ENCODE results near the gene KIF1A. TPM values are rescaled to one million over a fixed set of nuclear protein-coding genes. Genes with fewer than 3 reads are reported as not detected.

KIF1A gene
- total RNA-seq, 1 experiment from 2014 or later = 1.2 TPM

DNA sequence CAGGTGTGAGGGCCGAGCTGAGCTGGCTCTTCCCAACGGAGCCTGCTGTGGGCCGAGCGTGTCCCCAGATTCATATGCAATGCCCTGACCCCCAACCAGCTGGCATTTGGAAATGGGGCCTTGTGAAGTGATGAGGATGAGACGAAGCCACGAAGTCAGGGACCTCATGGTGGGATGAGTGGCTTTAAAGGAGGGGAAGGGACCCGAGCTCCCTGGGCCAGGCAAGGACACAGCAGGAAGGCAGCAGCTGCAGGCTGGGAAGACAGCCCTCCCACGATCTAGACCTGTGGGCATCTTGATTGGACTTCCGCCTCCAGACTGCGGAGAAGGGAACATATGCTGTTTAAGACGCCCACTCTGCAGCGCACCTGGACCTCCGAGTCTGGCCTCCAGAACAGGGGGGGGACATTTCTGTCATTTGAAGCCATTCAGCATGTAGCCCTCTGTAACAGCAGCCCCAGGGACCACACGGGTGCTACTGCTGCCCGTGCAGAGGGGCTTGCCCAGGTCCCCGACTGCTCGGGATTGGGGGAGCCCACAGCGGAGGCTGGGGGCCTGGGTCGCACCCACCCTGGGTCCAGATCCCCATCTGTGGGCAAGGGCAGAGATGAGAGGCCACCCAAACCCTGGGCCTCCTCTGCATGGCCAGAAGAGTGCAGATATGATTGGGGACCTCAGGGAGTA lies 27.2 kb downstream of the KIF1A start:
- no peak for DNase-seq (ENCODE audit: low read depth)
- in situ Hi-C loops (cut with HindIII; ENCODE audit: low pct_unique_long_range_greater_than_20kb, low sequenced_read_pairs) = no loop called here

DNA sequence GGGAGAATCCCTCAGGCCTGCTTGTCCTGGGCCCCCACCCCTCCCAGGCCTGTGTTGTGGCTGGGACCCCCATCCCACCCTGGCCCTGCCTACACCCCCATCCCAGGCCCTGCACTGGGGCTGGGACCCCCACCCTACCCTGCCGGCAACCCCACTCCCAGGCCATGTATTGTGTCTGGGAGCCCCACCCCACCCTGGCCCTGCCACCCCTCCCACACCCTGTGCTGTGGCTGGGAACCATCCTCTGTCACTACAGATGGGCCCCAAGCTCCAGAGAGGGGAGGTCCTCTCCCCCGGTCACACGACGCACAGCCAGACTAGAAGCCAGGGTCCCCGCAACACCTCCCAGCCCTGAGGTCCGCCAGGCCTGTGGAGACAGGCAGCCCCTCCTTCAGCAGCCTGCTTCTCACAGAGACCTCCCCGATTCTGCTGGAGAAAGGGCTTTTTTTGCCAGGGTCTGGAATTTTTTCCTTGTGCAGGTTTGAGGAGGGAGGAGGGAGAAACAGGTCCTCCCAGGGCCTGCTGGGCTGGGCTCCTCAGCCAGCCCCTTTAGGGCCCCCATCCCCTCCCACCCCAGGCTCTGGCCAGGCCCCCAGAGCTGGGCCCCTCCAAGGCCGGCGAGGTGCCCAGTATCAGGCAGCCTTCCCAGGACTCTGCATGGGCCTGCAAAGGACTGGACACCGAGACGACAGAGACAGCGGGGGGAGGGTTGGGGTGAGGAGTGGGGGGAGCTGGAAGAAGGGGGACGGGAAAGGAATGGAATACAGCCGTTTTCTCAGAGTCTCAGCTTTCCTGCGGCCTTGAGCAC lies 28.0 kb downstream of the KIF1A start:
- in situ Hi-C loops (cut with HindIII; ENCODE audit: low pct_unique_long_range_greater_than_20kb, low sequenced_read_pairs) = no loop called here
- no peak for DNase-seq (ENCODE audit: low read depth)

DNA sequence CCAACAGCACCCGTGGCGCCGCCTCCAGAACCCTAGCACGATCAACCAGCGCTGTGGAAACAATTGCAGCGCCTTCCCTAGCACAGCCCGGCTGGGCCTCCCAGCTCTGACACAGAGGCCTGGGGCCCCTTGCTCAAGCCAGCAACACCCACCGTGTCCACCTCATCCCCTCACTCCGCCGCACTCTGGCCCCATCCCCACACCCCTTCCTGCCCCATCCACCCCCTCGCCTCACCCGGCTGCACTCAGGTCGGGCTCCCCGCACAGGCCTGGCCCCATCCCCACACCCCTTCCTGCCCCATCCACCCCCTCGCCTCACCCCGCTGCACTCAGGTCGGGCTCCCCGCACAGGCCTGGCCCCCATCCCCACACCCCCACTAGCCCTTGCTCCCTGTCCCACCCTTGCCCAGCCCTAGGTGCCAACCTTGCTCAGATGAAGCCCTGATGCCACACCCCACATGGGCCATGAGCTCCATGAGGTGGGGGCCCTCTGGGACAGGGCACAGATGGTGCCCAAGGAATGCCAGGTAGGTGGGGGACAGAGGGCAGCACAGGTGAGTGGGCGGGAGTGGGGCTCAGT lies 28.7 kb downstream of the KIF1A start:
- in situ Hi-C loops (cut with HindIII; ENCODE audit: low pct_unique_long_range_greater_than_20kb, low sequenced_read_pairs) = no loop called here
- DNase-seq (ENCODE audit: low read depth) = no peak

DNA sequence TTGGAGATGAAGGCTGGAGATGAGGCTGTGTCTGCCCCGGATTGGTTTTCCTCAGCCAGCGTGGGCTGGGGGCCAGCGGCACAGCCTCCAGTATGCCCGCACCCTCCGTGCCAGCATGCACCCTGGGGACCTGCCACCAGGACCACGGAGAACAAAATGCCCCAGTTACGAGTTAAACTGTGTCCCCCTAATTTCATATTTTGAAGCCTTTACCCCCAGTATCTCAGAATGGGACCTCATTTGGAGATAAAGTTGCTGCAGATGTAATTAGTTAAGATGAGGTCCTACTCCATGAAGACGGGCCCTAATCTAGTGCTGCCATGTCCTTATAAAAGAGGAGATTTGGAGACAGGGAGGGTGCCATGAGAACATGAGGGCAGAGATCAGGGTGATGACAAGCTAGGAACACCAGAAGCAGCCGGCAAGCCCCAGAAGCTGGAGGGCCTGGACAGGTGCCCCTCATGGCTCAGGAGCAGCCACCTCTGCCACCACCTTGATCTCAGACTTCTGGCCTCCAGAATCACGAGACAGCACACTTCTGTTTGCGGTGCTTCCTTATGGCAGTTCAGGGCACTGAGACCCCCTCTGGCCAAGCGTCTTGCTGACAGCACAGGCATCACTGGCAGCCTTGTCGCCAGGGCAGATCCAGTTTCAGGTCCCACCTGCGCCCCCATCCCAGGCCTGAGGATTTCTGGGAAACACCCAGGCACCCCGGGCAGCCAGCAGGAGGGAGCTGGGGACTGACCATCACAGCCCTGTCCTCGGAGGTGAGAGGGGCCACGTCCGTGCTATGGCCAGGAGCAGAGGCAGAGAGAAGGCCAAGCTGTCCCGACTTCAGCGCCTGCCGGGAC lies 29.4 kb downstream of the KIF1A start:
- no peak for DNase-seq (ENCODE audit: low read depth)
- in situ Hi-C loops (cut with HindIII; ENCODE audit: low pct_unique_long_range_greater_than_20kb, low sequenced_read_pairs) = no loop called here

DNA sequence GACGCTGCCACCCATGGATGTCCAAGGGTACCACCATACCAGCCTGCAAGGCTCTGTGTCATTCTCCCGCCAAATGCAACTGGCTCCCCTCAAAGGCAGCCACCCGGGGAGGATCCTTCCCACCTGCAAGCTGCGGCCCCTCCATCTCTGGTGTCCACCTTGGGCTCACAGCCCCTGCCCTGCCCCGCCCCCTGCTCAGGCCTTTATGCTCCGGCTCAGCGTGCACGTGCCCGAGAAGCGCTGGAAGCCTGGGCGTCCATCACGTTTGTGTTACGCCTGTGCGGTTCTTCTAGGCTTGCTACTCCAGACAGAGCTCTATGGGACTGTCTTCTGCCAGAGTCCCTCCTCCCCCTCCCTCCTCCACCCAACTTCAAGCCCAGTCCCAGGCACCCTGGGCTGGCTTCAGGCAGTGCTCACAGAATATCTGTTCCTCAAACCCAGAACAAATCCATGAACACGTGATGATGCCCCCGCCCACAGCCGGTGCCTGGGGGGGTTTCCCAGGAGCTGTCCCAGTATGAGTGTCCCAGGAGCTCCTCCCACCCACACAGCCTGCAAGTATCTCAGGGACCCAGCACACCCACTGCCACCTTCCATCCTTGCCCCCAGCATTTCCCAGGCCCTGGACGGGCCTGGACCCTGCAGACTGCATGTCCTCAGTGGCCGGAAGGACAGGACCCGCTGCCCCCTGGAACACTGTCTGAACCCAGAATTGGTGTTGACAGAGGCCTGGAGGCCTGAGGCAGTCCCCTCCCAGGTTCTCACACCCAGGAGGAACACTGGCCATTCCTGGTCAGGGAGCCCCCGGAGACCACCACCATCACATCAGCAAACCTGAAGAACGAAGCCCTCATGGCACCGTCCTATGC lies 30.3 kb downstream of the KIF1A start:
- DNase-seq (ENCODE audit: low read depth) = no peak
- in situ Hi-C loops (cut with HindIII; ENCODE audit: low pct_unique_long_range_greater_than_20kb, low sequenced_read_pairs) = no loop called here

DNA sequence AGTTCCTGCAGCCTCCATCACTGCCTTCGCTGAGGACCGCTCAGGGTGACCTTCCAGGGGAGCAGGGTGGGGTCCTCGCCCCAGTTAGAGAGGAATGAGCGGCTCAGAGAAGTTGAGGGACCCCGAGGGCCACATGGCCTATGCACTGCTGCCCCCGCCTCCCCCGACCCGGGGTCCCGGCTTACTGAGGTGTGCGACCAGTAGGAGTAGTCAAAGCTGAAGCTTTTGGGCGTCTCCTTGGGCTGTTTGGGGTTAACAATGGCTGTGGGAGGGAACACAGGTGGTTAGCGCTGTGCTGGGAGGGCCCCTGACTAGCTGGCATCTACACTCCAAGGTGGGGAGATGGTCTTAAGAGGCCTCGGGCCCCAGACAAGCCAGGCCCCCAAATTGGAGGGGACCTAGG lies 31.0 kb downstream of the KIF1A start:
- DNase-seq (ENCODE audit: low read depth) = no peak
- in situ Hi-C loops (cut with HindIII; ENCODE audit: low pct_unique_long_range_greater_than_20kb, low sequenced_read_pairs) = no loop called here

DNA sequence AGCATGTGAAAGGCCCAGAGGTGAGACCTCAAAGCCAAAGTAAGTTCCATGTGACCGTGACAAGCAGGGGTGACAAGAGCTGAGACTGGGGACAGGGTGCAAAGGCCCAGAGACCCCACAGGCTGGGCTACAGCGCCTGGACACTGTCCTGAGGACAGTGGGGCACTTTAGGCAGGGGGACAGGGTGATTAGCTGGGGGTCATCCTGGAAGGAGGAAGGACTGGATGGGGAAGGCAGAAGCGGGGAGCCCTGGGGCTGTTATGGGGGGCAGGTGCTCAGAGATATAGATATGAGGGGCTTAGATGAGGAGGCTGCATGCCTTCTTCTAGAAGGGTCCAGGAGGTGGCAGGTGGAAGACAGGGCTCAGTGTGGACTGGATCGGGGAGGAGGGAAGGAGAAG lies 31.5 kb downstream of the KIF1A start:
- in situ Hi-C loops (cut with HindIII; ENCODE audit: low pct_unique_long_range_greater_than_20kb, low sequenced_read_pairs) = no loop called here
- no peak for DNase-seq (ENCODE audit: low read depth)

DNA sequence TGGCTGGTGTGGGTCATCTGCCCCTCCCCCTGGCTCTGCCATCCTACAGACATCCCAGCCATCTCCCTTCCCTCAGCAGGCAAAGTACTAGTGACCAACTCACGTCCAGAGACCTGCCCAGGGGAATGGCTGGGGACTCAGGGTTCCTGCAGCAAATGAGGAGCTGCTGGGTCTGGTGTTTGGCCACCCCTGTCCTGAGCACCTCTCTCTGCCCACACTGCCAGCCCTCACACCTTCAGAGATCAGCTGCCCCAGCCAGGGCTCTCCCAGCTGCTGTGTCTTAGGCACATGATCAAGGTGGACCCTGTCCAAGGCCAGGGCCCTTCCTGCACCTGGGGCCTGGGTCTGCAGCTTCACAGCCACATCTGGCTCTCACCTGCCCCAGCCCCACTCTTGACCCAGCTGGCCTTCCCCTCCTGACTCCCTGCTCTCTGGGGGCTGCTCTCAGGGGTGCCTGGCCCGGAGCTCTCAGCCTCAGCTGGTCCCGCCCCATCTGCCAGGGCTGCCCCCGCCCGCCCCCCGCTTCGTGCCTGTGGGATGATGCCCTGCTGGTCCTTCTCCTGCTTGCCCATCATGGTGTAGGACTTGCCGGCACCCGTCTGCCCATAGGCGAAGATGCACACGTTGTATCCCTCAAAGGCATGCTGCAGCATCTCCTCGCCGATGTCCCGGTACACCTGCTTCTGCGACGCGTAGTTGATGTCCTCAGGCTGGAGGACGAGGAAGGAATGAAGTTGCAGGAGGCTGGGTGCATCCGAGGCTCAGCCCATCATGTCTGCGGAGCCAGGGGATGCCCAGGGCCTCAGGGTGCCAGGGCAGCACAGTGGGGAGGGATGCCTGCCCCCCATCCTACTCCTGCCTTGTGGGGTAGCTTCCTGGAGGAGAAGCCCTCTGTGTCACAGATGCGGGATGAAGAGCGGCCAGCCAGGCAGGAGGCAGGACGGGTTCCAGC lies 32.2 kb downstream of the KIF1A start:
- in situ Hi-C loops (cut with HindIII; ENCODE audit: low pct_unique_long_range_greater_than_20kb, low sequenced_read_pairs) = no loop called here
- DNase-seq (ENCODE audit: low read depth) = no peak

DNA sequence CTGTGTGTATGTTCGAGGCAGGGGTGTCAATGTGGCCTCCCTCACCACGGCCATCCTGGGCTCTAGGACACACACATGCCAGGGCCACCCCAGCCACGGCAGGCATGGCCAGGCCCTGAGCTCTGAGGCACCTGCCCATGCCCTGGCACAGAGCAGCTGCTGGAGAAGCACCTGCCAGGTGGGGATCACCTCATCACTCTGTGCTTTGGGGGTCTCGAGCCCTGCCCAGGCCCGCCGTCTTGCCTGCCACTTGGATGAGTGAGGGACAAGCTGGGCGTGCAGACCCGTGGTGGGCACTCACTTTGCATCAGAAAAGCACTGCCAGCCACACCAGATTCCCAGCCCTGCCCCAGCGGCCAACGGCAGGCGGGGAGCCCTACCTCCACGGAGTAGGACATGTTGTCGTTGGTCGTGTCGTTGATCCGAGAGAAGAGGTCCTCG lies 33.1 kb downstream of the KIF1A start:
- DNase-seq (ENCODE audit: low read depth) = no peak
- in situ Hi-C loops (cut with HindIII; ENCODE audit: low pct_unique_long_range_greater_than_20kb, low sequenced_read_pairs) = no loop called here

DNA sequence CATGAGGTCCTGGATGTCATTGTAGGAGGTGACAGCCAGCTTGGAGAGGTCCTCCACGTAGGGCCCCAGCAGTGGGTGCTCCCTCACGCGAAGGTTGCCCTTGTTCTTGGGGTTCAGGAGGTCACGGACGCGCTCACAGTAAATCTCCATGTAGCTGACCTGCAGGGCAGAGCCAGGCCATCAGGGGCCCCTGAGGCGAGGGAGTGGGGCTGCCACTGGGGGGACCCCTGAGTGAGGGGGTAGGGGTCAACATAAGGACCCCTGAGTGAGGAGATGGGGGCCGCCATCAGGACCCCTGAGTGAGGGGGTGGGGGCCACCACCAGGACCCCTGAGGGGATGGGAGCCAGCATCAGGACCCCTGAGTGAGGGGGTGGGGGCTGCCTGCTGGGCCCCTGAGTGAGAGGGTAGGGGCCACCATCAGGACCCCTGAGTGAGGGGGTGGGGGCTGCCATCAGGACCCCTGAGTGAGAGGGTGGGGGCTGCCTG lies 33.6 kb downstream of the KIF1A start:
- in situ Hi-C loops (cut with HindIII; ENCODE audit: low pct_unique_long_range_greater_than_20kb, low sequenced_read_pairs) = no loop called here
- DNase-seq (ENCODE audit: low read depth) = no peak

DNA sequence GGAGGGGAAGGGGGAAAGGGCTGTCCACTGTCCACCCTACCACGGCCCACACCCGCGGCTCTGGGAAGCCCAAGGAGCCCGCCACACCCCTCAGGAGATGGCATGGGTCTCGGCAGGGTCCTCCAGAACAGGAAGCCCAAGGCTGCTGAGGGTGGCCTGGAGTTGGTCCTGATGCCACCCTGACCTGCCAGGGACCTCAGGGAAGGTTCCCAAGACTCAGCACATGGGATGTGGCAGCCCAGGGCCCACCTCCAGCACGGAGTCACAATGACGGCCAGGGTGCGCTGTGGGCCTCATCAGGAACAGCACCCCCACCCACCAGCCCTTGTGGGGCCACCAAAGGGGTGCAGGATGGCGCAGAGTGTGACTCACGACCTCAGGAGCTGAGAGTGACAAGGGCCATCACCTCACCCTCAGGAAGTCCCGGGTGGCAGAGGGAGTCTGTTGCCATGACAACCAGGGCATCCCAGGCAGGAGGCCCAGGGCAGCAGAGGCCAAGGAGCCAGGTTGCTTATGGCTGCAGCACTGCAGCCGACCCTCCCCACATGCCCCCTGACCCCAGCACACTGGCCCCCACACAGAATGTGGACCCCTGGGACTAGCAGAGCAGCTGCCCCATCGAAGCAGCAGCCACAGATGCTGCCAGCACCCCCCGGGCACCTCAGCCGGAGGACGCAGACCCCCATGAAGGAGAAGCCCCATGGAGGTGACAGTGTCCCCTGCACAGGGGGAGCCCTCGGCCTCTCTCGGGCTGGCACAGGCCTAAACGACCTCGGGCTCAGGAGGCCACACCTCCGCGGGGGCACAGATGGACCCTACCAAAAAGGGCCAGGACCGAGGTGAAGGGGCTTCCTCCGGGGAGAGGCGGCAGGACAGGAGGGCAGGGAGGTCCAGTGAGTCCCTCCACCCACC lies 34.3 kb downstream of the KIF1A start:
- in situ Hi-C loops (cut with HindIII; ENCODE audit: low pct_unique_long_range_greater_than_20kb, low sequenced_read_pairs) = no loop called here

DNA sequence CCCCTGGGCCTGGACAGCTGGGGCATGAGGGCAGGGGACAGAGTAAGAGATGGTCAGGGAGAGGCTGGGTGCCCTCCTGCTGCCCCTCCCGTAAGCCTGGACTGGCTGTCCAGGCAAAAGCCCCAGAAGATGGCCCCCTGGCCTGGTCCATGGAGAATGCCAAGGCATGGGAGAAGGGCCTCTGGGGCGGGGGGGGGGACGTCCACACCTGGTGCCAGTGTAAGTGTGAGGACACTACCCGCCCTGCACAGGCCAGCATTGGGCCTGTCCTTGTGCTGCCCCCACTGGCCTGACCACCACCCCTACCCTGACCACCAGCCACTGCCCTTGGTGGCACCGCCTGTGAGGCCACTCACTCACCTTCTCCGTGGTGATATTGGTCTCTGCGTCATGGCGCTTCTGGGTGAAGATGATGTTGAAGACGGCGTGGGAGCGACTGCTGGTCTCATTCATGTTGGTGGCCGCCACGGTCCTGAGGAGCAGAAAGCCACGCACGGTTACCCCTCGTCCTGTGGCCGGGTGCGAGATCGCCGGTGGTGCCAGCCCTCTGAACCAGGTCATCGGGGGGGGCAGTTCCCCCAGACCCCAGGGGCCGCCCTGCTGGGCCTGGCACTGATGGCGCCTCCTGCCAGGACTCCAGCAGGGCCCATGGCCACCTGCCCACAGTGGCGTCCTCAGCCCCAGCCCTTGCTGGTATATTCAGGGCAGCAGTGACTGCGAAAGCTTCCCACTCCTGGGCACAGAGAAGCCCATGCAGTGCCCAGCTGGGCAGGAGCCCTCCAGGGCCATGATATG lies 35.2 kb downstream of the KIF1A start:
- in situ Hi-C loops (cut with HindIII; ENCODE audit: low pct_unique_long_range_greater_than_20kb, low sequenced_read_pairs) = no loop called here
- no peak for DNase-seq (ENCODE audit: low read depth)

More for the DNA sequence above, 34.3 kb downstream of the KIF1A start:
- no peak for DNase-seq (ENCODE audit: low read depth)

DNA sequence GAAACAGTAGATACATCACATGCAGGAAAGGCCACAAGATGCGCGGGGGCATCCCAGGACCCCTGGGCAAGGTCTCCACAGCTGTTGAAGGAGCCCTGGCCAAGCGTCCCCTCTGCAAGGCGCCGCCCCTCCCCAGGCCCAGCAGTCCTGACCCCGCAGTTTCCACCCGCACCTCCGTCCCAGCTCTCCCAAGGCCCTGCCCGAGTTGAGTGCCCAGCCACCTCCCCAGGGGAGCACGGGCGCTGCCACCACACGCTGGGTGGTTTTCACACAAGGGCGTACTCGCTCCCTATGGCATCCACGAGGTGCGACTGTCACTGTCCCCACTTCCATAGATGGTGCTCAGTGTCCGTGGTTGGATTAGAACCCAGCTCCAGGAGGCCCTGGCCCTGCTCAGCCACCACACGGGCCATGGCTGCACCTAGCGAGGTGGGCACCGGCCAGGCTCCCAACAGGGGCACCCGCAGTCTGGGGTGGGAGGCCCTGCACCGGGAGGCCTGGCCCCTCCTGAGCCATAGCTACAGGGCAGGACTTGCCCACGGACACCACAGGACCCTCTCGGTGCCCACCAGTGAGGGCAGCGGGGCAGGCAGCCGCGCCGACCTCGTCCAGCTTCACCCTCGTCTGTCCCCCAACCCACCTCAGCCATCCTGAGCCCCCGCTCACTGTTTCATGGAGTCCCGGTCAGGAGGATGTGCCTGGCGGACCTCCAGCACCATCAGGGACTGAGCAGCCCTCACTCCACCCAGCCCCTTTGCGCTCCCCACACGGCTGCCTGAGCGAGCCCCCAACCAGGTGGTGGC lies 36.0 kb downstream of the KIF1A start:
- in situ Hi-C loops (cut with HindIII; ENCODE audit: low pct_unique_long_range_greater_than_20kb, low sequenced_read_pairs) = no loop called here

More for the DNA sequence above, 36.0 kb downstream of the KIF1A start:
- DNase-seq (ENCODE audit: low read depth) = no peak
